Measurements from ENCODE around the gene SPDEF.

The SPDEF gene

DNA sequence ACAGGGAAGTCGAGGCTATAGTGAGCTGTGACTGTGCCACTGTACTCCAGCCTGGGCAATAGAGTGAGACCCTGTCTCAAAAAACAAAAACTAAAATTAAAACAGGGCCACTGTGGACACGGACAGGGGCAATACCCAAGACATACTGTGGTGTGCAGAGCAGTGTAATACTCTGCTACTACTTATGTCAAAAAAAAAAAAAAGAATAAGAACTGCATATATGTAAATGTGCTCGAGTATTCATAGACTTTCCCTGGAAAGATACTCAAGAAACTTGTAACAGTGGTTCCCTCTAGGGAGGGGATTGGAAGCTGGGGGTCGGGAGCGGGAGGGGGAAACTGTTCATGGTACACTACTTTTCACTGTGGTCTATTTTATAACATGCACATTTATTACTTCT lies 15.9 kb downstream of the SPDEF start:
- no peak overlapping the region for H3K4me3 ChIP-seq
- TF ChIP-seq, protein P1, sequence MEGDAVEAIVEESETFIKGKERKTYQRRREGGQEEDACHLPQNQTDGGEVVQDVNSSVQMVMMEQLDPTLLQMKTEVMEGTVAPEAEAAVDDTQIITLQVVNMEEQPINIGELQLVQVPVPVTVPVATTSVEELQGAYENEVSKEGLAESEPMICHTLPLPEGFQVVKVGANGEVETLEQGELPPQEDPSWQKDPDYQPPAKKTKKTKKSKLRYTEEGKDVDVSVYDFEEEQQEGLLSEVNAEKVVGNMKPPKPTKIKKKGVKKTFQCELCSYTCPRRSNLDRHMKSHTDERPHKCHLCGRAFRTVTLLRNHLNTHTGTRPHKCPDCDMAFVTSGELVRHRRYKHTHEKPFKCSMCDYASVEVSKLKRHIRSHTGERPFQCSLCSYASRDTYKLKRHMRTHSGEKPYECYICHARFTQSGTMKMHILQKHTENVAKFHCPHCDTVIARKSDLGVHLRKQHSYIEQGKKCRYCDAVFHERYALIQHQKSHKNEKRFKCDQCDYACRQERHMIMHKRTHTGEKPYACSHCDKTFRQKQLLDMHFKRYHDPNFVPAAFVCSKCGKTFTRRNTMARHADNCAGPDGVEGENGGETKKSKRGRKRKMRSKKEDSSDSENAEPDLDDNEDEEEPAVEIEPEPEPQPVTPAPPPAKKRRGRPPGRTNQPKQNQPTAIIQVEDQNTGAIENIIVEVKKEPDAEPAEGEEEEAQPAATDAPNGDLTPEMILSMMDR (IDR thresholded peaks at IDR 0.05): no peak
- DNase-seq (ENCODE audit: low spot score): no peak
- no peak overlapping the region for H3K27ac ChIP-seq

DNA sequence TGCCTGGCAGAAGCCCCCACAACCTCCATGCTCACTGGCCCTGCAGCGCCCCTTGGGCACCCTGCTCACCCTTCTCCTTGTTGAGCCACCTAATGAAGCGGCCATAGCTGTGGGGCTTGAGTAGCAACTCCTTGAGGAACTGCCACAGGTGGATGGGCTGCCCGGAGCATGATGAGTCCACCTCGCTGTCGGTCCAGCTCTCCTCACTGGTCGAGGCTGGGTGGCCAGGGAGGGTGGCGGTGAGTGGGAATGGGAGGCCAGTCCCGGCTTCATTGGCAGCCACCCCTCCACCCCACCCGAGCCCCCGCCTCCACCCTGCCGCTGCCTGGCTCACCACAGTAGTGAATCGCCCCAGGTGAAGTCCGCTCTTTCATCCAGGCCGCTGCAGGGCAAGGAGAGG lies 16.9 kb downstream of the SPDEF start:
- Histone ChIP-seq H3K27ac (no peak overlapping the region), H3K4me3 (no peak overlapping the region)
- TF ChIP-seq, protein P1 (IDR thresholded peaks at IDR 0.05): no peak
- no peak for DNase-seq (ENCODE audit: low spot score)

DNA sequence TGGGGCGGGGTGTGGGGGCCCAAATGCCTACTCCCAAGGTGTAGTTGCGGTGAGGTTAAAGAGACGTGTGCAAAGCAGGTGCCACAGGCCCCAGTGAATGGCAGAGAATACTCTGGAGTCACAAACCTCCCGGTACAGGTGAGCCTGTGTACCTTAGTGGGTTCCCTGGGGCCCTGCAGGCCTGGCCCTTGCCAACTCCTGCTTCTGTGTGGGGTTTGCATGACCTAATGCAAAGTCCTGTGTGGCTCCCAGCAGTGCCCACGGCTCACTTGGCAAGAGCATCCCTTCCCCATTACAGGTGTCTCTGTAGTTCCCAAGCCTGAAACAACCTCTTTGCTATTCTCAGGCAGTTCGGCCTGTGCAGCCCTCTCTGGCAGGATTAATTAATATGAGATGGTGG lies 17.5 kb downstream of the SPDEF start:
- TF ChIP-seq, protein P1 (IDR thresholded peaks at IDR 0.05): no peak
- Histone ChIP-seq H3K27ac (no peak overlapping the region), H3K4me3 (no peak overlapping the region)
- no peak for DNase-seq (ENCODE audit: low spot score)

DNA sequence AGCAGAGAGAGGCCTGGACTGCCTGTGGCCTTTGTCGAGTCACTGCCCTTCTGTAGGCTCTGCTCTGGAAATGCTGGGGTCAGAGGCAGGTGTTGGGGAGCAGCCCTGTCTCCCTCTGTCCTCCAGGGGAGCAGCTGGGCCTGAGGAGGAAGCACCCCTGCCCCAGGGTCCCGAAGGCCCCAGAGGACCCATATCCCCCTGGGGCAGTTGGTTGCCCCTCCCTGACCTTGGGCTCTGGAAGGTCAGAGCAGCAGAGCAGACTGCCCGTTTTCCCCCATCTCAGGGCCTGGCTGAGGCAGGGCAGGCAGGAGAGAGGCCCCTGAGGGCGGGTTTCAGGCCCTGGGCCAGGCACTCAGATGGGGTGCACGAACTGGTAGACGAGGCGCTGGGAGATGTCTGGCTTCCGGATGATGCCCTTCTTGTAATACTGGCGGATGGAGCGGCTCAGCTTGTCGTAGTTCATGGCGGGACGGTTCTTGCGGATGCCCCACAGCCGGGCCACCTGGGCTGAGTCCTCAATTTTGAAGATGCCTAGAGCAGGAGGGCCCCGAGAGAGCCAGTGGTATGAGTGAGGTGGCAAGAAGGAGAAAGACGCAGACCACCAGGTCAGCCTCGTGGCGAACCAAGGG lies 18.1 kb downstream of the SPDEF start:
- H3K27ac ChIP-seq: no peak overlapping the region
- no peak overlapping the region for H3K4me3 ChIP-seq
- TF ChIP-seq, protein P1 (IDR thresholded peaks at IDR 0.05): no peak
- DNase-seq (ENCODE audit: low spot score): no peak

DNA sequence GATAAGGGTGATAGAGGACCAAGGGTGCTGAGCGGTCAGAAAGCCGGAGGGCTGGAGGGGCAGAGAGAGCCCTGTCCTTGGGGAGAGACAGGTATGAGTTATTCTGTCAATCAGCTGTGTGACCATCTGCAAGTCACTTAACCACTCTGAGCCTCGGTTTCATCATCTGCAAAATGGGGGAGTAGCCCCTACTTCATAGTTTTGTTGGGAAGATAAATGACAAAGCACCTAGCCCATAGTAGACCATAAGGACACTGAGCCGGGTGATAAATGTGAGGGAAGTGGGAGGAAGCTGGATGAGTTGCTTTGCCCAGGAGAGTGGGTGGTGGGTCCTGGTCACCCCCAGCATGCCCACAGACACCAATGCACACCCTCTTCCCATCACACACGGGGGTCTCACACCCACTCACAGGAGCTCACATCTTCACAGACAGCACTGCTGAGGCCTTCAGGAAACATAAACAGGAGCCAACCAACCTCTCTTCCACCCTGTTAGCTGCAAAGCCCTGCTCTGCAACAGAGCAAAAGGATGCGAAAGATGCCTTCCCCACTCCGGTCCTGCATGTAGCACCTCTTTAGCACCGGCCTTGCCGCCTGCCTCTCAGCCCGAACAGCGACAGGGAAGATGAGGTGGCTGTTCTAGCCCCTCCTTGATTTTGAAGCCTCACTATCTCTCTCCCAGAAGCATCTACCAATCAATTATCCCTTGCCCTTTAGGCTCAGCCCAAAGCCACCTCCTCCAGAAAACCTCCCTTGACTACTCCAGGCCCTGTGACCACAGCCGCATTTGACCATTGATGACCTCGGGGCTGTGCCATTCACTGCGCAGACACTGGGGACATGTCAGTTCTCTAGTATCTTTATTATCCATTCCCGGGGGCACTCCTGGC lies 18.9 kb downstream of the SPDEF start:
- Histone ChIP-seq H3K27ac (no peak overlapping the region), H3K4me3 (no peak overlapping the region)
- TF ChIP-seq, protein P1 (IDR thresholded peaks at IDR 0.05): no peak
- no peak for DNase-seq (ENCODE audit: low spot score)

DNA sequence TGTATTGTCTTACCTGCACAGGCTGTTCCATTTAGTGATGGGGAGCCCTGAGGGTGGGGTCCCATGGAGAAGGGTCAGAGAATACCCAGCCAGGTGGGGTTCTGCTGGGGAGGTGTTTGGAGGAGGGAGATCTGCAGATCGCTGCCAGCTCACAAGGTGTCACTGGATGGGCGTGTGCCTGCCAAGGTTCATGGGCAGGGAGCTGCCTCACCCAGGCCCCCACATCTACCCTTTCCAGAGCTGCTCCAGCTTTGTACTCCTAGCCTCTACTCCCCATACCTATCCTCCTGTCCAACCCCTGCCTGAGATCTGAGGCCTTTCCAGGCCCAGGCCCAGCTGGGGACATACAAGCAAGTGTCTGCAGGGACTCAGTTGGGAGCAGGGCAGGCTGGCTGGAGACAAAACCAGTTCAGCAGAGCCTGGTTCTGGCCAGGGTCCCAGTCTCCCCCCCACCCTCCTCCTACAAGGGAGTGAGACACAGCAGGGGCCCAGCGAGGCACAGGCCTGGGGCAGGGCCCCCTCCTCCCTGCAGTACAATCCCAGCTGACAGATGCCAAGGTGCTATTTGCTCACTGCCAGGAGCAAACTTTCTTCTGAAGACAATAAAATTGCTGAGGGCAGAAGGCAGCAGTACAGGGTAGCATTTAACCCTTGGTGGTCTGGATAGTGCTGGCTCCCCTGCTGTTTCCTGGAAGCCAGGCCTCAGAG lies 19.7 kb downstream of the SPDEF start:
- TF ChIP-seq, protein P1 (IDR thresholded peaks at IDR 0.05): no peak
- Histone ChIP-seq H3K4me3 (no peak overlapping the region), H3K27ac (no peak overlapping the region)
- DNase-seq (ENCODE audit: low spot score): no peak
